ENCODE results near the gene PCDHGC3. TPM values are rescaled to one million over a fixed set of nuclear protein-coding genes. Genes with fewer than 3 reads are reported as not detected.

The PCDHGC3 gene
- polyA plus RNA-seq, 10 donors: 95.8 to 177 (median 115) TPM

- DNase-seq: no peak
Observed at GRCh38 chr5:141506381-141507155, 30.8 kb downstream of the PCDHGC3 start.

- peak; percentile 67 to 95 (median 76) for DNase-seq
Observed at GRCh38 chr5:141507387-141508091, 31.8 kb downstream of the PCDHGC3 start.

- peak in 1 of 3 donors; percentile 83 for DNase-seq
Observed at GRCh38 chr5:141508440-141508797, 32.7 kb downstream of the PCDHGC3 start.

GRCh38 chr5:141508798-141509611 is 33.2 kb downstream of the PCDHGC3 start:
- peak; percentile 70 to 94 (median 86) for DNase-seq

- no peak for DNase-seq
Observed at GRCh38 chr5:141510160-141510559, 34.4 kb downstream of the PCDHGC3 start.

GRCh38 chr5:141510850-141511601 is 35.3 kb downstream of the PCDHGC3 start:
- no peak for DNase-seq

- no peak for DNase-seq
Observed at GRCh38 chr5:141511771-141512325, 36.1 kb downstream of the PCDHGC3 start.

- DNase-seq: peak in 2 of 3 donors; percentile 77 to 85
Observed at GRCh38 chr5:141512390-141512910, 36.7 kb downstream of the PCDHGC3 start.

- peak in 2 of 3 donors; percentile 67 to 91 for DNase-seq
Observed at GRCh38 chr5:141512911-141513626, 37.3 kb downstream of the PCDHGC3 start.

- peak; percentile 86 to 96 (median 89) for DNase-seq
Observed at GRCh38 chr5:141513627-141514329, 38.0 kb downstream of the PCDHGC3 start.

GRCh38 chr5:141514330-141515133 is 38.8 kb downstream of the PCDHGC3 start:
- DNase-seq: peak in 1 of 3 donors; percentile 52

- no peak for DNase-seq
Observed at GRCh38 chr5:141515141-141515540, 39.4 kb downstream of the PCDHGC3 start.

- DNase-seq: no peak
Observed at GRCh38 chr5:141515946-141516671, 40.3 kb downstream of the PCDHGC3 start.

GRCh38 chr5:141516672-141517025 is 40.9 kb downstream of the PCDHGC3 start:
- DNase-seq: peak in 1 of 3 donors; percentile 26

GRCh38 chr5:141517312-141517711 is 41.5 kb downstream of the PCDHGC3 start:
- DNase-seq: no peak

GRCh38 chr5:141517880-141518617 is 42.3 kb downstream of the PCDHGC3 start:
- peak in 2 of 3 donors; percentile 52 to 58 for DNase-seq

- DNase-seq: no peak
Observed at GRCh38 chr5:141518618-141519015, 42.9 kb downstream of the PCDHGC3 start.

Measured in muscle of back (tissue), 11 donors.